ENCODE data around the gene ACP6. TPM values are rescaled to one million over a fixed set of nuclear protein-coding genes. Genes with fewer than 3 reads are reported as not detected.

ACP6 gene
- total RNA-seq, 4 donors from 2014 or later: 11.5 to 18.5 (median 14.2) TPM

DNA sequence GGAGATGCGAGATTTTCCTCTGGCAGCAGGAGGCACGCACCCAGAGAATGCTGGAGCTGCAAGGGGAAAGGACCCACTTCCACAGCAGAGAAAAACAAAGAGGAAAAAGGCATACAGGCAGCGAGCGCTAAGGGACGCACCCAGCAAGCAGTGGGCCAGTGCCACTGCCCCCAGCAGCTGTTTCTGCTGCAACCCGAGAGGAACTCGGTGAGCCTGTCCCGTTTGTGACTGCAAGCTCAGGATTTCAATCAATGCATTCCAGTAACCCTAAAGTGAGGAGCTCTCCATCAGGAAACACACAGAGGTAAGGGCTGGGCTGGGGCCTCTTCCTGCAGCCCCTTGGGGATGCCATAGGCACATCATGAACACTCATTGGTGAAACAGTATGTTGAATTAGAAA lies 58.7 kb downstream of the ACP6 start:
- H3K4me3 ChIP-seq (ENCODE audit: low read depth, poor library complexity, severe bottlenecking): no peak overlapping the region
- TF ChIP-seq, protein P1, sequence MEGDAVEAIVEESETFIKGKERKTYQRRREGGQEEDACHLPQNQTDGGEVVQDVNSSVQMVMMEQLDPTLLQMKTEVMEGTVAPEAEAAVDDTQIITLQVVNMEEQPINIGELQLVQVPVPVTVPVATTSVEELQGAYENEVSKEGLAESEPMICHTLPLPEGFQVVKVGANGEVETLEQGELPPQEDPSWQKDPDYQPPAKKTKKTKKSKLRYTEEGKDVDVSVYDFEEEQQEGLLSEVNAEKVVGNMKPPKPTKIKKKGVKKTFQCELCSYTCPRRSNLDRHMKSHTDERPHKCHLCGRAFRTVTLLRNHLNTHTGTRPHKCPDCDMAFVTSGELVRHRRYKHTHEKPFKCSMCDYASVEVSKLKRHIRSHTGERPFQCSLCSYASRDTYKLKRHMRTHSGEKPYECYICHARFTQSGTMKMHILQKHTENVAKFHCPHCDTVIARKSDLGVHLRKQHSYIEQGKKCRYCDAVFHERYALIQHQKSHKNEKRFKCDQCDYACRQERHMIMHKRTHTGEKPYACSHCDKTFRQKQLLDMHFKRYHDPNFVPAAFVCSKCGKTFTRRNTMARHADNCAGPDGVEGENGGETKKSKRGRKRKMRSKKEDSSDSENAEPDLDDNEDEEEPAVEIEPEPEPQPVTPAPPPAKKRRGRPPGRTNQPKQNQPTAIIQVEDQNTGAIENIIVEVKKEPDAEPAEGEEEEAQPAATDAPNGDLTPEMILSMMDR (IDR thresholded peaks at IDR 0.05): no peak
- TF ChIP-seq POLR2A (IDR thresholded peaks at IDR 0.05): no peak
- no peak for DNase-seq (ENCODE audit: low spot score in 2 of 2)
- intact Hi-C loops (cut with DNase I; ENCODE audit: low total_unique reads): no loop called here
- WGBS, 2 donors: 90% methylated on average over 8 of the region's 8 CpGs

DNA sequence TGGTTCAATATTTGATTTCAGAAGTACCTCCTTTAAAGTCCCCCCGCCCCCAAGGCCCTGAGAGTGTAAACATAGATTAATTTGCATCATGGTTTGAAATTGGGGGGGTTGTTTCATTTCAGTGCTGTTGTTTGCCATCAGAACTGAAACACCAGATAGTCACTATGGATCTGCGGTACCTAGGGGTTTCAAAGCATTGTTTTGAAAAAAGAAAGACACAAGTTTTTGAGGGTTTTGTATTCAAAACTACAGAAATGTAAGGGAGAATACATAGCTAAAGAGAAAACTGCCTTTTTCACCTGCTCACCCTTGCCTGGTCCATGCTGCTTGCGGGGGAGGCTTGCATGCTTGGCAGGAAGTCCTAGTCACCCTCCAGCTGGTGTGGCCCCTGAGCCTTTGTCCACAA lies 59.3 kb downstream of the ACP6 start:
- 97 to 98% methylated on average over 3 of the region's 3 CpGs for WGBS, 2 donors
- no peak for TF ChIP-seq POLR2A (IDR thresholded peaks at IDR 0.05)
- TF ChIP-seq, protein P1 (IDR thresholded peaks at IDR 0.05): no peak
- H3K4me3 ChIP-seq (ENCODE audit: low read depth, poor library complexity, severe bottlenecking): no peak overlapping the region
- DNase-seq (ENCODE audit: low spot score in 2 of 2): no peak
- intact Hi-C loops (cut with DNase I; ENCODE audit: low total_unique reads): no loop called here

DNA sequence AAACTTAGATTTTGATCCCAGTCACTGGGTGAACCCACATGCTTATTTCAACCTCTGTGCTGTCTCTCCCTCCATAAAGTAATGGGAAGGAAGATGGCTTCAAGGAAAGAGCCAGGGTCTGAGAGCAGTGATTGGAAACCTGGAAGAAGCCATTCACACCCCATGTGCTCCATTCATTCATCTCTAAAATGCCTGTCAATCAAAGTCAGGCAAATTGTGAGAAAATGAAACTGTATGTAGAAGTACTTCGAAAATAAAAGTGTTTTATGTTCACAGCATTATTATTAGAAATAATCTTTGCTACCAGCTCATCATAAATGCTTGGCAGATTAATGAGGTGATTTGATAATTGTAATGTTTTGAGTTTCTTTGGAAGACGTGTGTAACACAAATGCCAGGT lies 61.0 kb downstream of the ACP6 start:
- no peak for DNase-seq (ENCODE audit: low spot score in 2 of 2)
- WGBS, 2 donors: 79 to 81% methylated on average over 2 of the region's 2 CpGs
- no peak overlapping the region for H3K4me3 ChIP-seq (ENCODE audit: low read depth, poor library complexity, severe bottlenecking)
- intact Hi-C loops (cut with DNase I; ENCODE audit: low total_unique reads): no loop called here
- TF ChIP-seq, protein P1 (IDR thresholded peaks at IDR 0.05): no peak
- no peak for TF ChIP-seq POLR2A (IDR thresholded peaks at IDR 0.05)

DNA sequence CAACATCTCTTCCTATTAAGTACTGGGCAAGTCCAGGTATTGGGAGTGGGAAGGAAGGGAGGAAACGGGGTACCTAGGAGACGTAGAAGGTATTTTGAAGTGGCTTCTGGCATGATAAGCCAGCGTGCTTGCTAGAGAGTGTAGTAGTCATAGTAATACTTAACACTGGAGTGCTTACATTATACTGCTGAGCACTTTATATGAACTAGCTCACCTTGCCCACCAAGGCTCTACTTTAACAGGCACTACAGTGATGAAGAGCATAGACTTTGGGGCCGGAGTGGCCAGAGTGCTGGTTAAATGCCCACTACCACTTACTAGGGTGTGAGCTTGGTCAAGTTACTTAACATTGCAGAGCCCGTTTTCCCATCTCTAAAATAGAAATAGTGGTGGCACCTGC lies 61.7 kb downstream of the ACP6 start:
- DNase-seq (ENCODE audit: low spot score in 2 of 2): no peak
- intact Hi-C loops (cut with DNase I; ENCODE audit: low total_unique reads): no loop called here
- no peak overlapping the region for H3K4me3 ChIP-seq (ENCODE audit: low read depth, poor library complexity, severe bottlenecking)
- TF ChIP-seq, protein P1 (IDR thresholded peaks at IDR 0.05): no peak
- no peak for TF ChIP-seq POLR2A (IDR thresholded peaks at IDR 0.05)
- WGBS, 2 donors: 95 to 96% methylated on average over 5 of the region's 5 CpGs

DNA sequence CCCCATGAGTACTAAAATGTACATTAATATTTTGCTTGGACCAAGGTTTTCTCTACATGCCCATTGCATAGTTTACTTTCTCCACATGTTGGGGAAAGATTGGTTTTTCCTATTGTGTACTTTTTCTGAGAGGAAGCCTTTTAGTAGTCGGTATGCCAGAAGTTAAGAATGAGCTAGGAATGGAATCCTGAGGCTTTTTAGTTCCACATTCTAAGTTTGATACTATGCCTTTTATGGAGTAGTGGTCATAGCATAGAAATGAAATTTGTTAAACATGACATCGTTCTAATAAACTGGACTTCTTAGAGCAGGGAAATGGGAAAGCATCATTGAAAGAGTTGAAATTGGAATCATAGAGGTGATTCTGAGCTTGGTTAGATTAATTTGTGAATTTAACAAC lies 64.7 kb downstream of the ACP6 start:
- TF ChIP-seq POLR2A (IDR thresholded peaks at IDR 0.05): no peak
- TF ChIP-seq, protein P1 (IDR thresholded peaks at IDR 0.05): no peak
- H3K4me3 ChIP-seq (ENCODE audit: low read depth, poor library complexity, severe bottlenecking): no peak overlapping the region
- intact Hi-C loops (cut with DNase I; ENCODE audit: low total_unique reads): no loop called here
- DNase-seq (ENCODE audit: low spot score in 2 of 2): no peak
- 89% methylated on average over 2 of the region's 2 CpGs for WGBS, 2 donors

DNA sequence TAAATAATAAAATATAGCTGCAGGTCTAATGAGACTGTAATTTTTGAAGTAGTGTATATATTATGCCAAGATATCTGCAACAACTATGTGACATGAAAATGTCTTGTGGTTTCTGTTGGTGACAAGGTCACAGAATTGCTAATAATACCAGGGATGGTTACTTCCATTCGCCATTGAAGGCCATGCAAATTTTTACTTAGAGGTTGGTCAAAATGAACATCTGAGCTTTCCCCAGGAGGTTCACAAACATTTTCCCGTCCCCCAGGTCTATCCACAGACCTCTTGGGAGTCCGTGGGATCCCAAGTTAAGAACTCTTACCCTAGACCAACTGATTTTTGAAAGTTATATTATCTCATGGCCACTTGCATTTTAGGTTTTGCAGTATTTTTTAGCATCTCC lies 66.3 kb downstream of the ACP6 start:
- TF ChIP-seq, protein P1 (IDR thresholded peaks at IDR 0.05): no peak
- no peak for TF ChIP-seq POLR2A (IDR thresholded peaks at IDR 0.05)
- intact Hi-C loops (cut with DNase I; ENCODE audit: low total_unique reads): no loop called here
- WGBS, 2 donors: 85 to 93% methylated on average over 3 of the region's 3 CpGs
- DNase-seq (ENCODE audit: low spot score in 2 of 2): no peak
- H3K4me3 ChIP-seq (ENCODE audit: low read depth, poor library complexity, severe bottlenecking): no peak overlapping the region
